Loucy (cell line): Measurements from ENCODE around the gene CACNA1C.

Source experiments
- EZH2phosphoT487 ChIP-seq: fragments of 200-600 bp; IDR thresholded peaks from 2 replicates; pipeline ENCODE4 v1.6.1; 2018; ENCODE audit warnings: antibody characterized with exemption, mild to moderate bottlenecking, moderate library complexity, borderline replicate concordance
- TF ChIP-seq, protein P1 (sequence below): fragments of 200-600 bp; sonication (generic); conservative IDR thresholded peaks from 2 replicates; pipeline ENCODE4 v1.5.1; 2014; ENCODE audit warnings: mild to moderate bottlenecking, antibody characterized with exemption, low read length

DNA sequence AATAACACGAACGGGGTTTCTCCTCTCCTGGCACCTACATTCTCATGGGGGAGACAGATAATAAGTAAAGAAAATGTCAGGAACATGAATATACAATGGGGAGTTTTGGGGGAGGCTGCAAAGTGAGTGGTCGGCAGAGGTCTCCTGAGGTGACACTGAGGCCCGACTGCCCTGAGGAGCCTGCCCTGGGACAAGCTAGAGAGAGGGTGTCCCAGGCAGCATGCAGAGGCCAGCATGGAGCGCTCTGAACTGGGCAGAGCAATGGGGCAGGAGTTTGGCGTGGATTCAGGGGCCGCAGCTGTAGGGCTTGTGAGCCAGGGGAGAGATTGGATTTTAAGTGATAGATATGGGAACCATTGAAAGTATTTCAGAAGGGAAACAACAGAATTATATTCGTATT is 320.5 kb downstream of the CACNA1C start:
- TF ChIP-seq, protein P1, sequence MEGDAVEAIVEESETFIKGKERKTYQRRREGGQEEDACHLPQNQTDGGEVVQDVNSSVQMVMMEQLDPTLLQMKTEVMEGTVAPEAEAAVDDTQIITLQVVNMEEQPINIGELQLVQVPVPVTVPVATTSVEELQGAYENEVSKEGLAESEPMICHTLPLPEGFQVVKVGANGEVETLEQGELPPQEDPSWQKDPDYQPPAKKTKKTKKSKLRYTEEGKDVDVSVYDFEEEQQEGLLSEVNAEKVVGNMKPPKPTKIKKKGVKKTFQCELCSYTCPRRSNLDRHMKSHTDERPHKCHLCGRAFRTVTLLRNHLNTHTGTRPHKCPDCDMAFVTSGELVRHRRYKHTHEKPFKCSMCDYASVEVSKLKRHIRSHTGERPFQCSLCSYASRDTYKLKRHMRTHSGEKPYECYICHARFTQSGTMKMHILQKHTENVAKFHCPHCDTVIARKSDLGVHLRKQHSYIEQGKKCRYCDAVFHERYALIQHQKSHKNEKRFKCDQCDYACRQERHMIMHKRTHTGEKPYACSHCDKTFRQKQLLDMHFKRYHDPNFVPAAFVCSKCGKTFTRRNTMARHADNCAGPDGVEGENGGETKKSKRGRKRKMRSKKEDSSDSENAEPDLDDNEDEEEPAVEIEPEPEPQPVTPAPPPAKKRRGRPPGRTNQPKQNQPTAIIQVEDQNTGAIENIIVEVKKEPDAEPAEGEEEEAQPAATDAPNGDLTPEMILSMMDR, result no peak
- TF ChIP-seq EZH2phosphoT487, result no peak
